BLaER1 treated with 17β-estradiol and CSF1 and Interleukin-3, amounts not matched to agents 10 nM and 100 nM (cell line): ENCODE results near the gene AHSG.
A peak's percentile ranks its signal among the peaks of the same experiment; 100 is the strongest.
"Not testable (repeated sequence)": the region's sequence is repeated elsewhere in the genome, so short reads cannot be mapped to it uniquely, and the experiment has no call there.

Source experiments
- H3K27ac ChIP-seq, 11 experiments: shearing (Covaris generic); formaldehyde crosslinking; 2 replicates each; pipeline ENCODE4 v1.8.1; 2022
- H3K27me3 ChIP-seq, 11 experiments: shearing (Covaris generic); formaldehyde crosslinking; 2 replicates each; pipeline ENCODE4 v1.8.1; 2022
- H3K36me3 ChIP-seq, 11 experiments: shearing (Covaris generic); formaldehyde crosslinking; 2 replicates each; pipeline ENCODE4 v1.8.1; 2022
- H3K4me1 ChIP-seq, 10 experiments: shearing (Covaris generic); formaldehyde crosslinking; 2 replicates each; pipeline ENCODE4 v1.8.1; 2022
- H3K4me2 ChIP-seq, 11 experiments: shearing (Covaris generic); formaldehyde crosslinking; 2 replicates each; pipeline ENCODE4 v1.8.1; 2022
- H3K4me3 ChIP-seq, 10 experiments: shearing (Covaris generic); formaldehyde crosslinking; 2 replicates each; pipeline ENCODE4 v1.8.1; 2022
- H3K9ac ChIP-seq, 11 experiments: shearing (Covaris generic); formaldehyde crosslinking; 2 replicates each; pipeline ENCODE4 v1.8.1; 2022
- H3K9me3 ChIP-seq, 11 experiments: shearing (Covaris generic); formaldehyde crosslinking; replicated peaks in 1 of 11; 2 replicates each; pipeline ENCODE4 v1.8.1; 2022
- H4K20me1 ChIP-seq, 11 experiments: shearing (Covaris generic); formaldehyde crosslinking; 2 replicates each; pipeline ENCODE4 v1.8.1; 2022
- Cebpa-rat ChIP-seq, 11 experiments: shearing (Covaris generic); IDR thresholded peaks; 2 replicates each; pipeline ENCODE4 v1.8.1; 2022

Gene AHSG

DNA sequence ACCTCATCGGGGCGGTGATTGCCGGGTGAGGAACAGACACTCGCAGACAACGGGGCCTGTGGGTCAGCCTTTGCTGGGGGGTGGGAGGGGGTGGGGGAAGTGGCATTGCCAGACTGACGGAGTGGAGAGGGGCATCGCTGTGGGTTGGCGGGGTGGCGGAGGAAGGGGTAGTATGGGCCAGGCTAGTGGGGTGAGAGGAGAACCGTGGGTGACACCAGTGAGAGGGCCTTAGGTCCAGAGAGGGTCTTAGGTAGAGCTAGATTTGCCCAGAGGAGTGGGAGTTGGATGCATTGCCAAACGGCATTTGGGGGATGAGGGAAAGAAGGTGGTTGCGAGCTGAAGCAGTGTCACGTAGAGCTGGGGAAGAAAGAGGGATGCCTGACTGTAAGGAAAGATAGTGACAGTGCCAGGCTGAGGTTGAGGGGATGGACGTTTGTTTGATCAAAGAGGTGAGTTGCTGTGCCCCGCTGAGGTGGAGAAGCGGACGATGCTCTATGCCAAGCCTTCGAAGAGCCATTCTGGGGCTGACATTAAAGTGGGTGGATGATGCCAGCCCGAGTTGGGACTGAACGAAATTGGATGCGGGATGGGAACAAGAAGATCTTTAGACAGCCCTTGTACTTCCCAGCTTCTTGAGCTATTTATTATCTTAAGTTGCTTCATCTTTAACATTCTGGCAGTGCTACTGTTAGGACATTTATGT is 41.8 kb upstream of the AHSG start:
- Histone ChIP-seq H3K36me3 (peaks cover 39 to 43% (median 43%) of the 10 kb centered on the region in 11 experiments), H3K9ac (peak overlapping the region; percentile 82 to 96 (median 91)), H3K27me3 (no peaks in the 10 kb centered on the region), H3K27ac (peak overlapping the region; percentile 80 to 96 (median 89)), H3K4me1 (peaks cover 39 to 62% (median 43%) of the 10 kb centered on the region in 10 experiments), H4K20me1 (peaks cover 0 to 46% (median 23%) of the 10 kb centered on the region in 11 experiments; a peak in 12 of 22 replicates), H3K4me2 (peak overlapping the region; percentile 88 to 99 (median 96)), H3K4me3 (peak overlapping the region; percentile 74 to 97 (median 86)), H3K9me3 (no peaks in the 10 kb centered on the region)
- no peak for TF ChIP-seq Cebpa-rat (IDR thresholded peaks at IDR 0.05)

DNA sequence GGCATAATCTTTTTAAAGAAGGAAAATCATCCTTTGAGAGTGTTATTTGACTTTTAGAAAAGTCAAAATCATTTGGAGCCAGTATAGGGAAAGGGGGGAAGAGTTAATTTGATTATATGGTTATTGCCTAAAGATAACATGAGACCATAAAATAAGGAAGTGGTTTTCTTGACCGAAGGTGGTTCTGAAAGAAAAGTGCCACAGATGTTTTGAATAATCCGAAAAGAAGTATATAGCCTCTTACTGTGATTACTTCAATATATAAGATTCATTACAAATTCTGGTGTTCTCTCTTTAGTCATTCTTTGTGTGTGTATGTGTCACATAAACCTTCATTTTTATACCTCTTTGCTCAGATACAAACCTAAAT is 41.2 kb upstream of the AHSG start:
- Histone ChIP-seq H3K36me3 (peaks cover 44 to 48% (median 48%) of the 10 kb centered on the region in 11 experiments), H3K27me3 (no peaks in the 10 kb centered on the region), H3K4me1 (peaks cover 34 to 61% (median 38%) of the 10 kb centered on the region in 10 experiments), H3K4me2 (peak overlapping the region; percentile 88 to 99 (median 96)), H3K9ac (peak overlapping the region; percentile 82 to 96 (median 91)), H3K27ac (peak overlapping the region in 9 of 11 experiments; percentile 81 to 96 (median 89); a peak in 12 of 22 replicates), H4K20me1 (peaks cover 0 to 52% (median 24%) of the 10 kb centered on the region in 11 experiments; a peak in 12 of 22 replicates), H3K9me3 (no peaks in the 10 kb centered on the region), H3K4me3 (peak overlapping the region; percentile 74 to 97 (median 86))
- TF ChIP-seq Cebpa-rat (IDR thresholded peaks at IDR 0.05): no peak

DNA sequence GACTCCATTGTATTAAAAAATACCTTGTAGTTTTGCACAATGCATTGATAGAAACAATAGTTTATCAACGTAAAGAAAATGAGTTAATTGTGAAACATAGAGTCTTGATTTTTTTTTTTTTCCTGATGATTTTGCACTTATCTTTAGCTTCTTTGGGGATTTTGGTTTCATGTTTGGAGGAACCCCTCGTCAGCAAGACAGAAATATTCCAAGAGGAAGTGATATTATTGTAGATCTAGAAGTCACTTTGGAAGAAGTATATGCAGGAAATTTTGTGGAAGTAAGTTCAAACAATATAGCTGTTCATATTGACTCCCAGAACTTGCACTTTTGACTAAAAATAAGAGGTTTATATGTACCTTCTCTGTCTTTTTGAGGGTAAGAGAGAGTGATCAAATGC is 35.3 kb upstream of the AHSG start:
- no peak for TF ChIP-seq Cebpa-rat (IDR thresholded peaks at IDR 0.05)
- Histone ChIP-seq H3K27me3 (no peaks in the 10 kb centered on the region), H3K9me3 (no peaks in the 10 kb centered on the region), H3K4me1 (peaks cover 0 to 42% (median under 1%) of the 10 kb centered on the region in 10 experiments; a peak in 9 of 20 replicates), H3K4me2 (peak overlapping the region in 3 of 11 experiments; percentile 14 to 76 (median 66); a peak in 4 of 22 replicates), H4K20me1 (peaks cover 0 to 71% (median 26%) of the 10 kb centered on the region in 11 experiments; a peak in 11 of 22 replicates), H3K9ac (0 out of 22 replicates have a peak overlapping the region, but pooled peaks of 1 of the 11 experiments have one; percentile 13), H3K36me3 (peaks cover 93 to 100% (median 99%) of the 10 kb centered on the region in 11 experiments), H3K27ac (no peak overlapping the region), H3K4me3 (no peak overlapping the region)

DNA sequence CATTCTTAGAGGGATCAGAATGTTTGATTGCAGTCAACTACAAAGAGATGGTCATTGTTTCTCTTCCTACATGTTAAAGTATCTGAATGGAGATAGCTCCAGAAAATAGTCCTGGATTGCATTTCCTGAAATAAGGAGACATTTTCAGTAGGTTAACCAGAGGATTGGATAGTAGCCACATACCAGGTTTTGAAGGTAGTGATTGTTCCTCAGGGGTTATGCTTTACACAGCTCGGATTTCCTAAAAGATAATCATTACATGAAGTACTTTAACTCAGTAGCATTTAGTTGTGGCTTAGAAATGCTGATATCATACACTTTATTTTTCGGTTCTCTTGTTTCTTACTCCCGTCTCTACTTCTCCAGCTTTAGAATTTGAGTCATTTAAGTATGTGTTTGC is 32.1 kb upstream of the AHSG start:
- Histone ChIP-seq H3K36me3 (peaks cover 93 to 100% (median 100%) of the 10 kb centered on the region in 11 experiments), H3K27me3 (no peaks in the 10 kb centered on the region), H3K4me1 (peaks cover 0 to 29% (median 0%) of the 10 kb centered on the region in 10 experiments; a peak in 6 of 20 replicates), H3K4me2 (no peak overlapping the region), H3K4me3 (no peak overlapping the region), H3K27ac (no peak overlapping the region), H4K20me1 (peaks cover 0 to 50% (median 14%) of the 10 kb centered on the region in 11 experiments; a peak in 11 of 22 replicates), H3K9ac (no peak overlapping the region), H3K9me3 (no peaks in the 10 kb centered on the region)
- TF ChIP-seq Cebpa-rat (IDR thresholded peaks at IDR 0.05): no peak

DNA sequence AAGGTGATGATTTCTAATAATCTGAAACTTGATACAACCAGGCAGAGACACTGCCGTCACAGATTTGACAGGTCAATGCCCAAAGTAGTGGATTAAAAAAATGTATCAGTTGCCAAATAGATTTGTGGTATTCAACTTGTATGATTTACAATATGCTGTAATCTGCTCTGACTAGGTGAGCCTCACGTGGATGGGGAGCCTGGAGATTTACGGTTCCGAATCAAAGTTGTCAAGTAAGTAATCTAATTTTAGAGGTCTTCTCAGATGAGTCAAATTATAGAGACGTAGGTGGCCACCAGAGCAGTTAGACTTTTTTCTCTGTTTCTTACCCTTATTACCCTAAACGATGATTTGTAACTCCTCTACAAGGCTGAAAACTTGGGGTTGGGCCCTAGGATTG is 30.3 kb upstream of the AHSG start:
- peaks cover 88 to 100% (median 98%) of the 10 kb centered on the region in 11 experiments for H3K36me3 ChIP-seq
- H3K9me3 ChIP-seq: no peaks in the 10 kb centered on the region
- TF ChIP-seq Cebpa-rat (IDR thresholded peaks at IDR 0.05): no peak
- peaks cover 0 to 37% (median 4%) of the 10 kb centered on the region in 11 experiments; a peak in 7 of 22 replicates for H4K20me1 ChIP-seq
- no peak overlapping the region for H3K4me2 ChIP-seq
- no peak overlapping the region for H3K9ac ChIP-seq
- no peaks in the 10 kb centered on the region for H3K27me3 ChIP-seq
- no peak overlapping the region for H3K4me3 ChIP-seq
- no peak overlapping the region for H3K27ac ChIP-seq
- peaks cover 0 to 13% (median 0%) of the 10 kb centered on the region in 10 experiments; a peak in 6 of 20 replicates for H3K4me1 ChIP-seq

DNA sequence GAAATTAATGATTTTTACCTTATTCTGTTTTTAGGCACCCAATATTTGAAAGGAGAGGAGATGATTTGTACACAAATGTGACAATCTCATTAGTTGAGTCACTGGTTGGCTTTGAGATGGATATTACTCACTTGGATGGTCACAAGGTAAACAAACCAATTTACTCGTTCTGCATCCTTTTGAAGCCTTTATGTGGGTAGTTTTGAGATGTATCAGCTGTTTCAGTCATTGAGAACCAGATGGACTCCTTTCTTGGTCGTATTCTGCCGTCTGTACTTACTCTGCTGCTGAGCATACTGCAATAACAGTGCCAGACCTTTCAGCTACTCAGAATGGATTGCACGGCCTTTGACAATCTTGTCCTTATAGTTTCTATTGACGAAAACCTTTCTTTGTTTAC is 29.0 kb upstream of the AHSG start:
- Histone ChIP-seq H3K27me3 (no peaks in the 10 kb centered on the region), H3K4me1 (0 out of 20 replicates have a peak, but pooled peaks cover 0 to under 1% (median 0%) of the 10 kb centered on the region in 10 experiments), H3K36me3 (peaks cover 76 to 92% (median 86%) of the 10 kb centered on the region in 11 experiments), H3K27ac (no peak overlapping the region), H3K4me3 (no peak overlapping the region), H3K4me2 (no peak overlapping the region), H3K9ac (no peak overlapping the region), H4K20me1 (peaks cover 0 to 34% (median 4%) of the 10 kb centered on the region in 11 experiments; a peak in 7 of 22 replicates), H3K9me3 (no peaks in the 10 kb centered on the region)
- TF ChIP-seq Cebpa-rat (IDR thresholded peaks at IDR 0.05): no peak

DNA sequence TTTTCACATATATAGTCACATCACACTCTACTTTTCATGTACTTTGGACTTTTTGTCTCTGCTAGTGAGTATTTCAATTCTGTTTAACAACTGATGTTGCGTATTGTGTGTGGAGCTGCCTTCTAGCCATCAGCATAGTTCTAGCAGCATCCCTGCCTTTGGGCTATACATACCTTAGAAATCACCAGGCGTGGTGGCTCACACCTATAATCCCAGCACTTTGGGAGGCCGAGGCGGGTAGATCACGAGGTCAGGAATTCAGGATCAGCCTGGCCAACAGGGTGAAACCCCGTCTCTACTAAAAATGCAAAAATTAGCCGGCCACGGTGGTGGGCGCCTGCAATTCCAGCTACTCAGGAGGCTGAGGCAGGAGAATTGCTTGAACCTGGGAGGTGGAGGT is 26.6 kb upstream of the AHSG start:
- peaks cover 0 to 23% (median 0%) of the 10 kb centered on the region in 11 experiments; a peak in 5 of 22 replicates for H4K20me1 ChIP-seq
- H3K4me2 ChIP-seq, H3K9me3 ChIP-seq, H3K4me3 ChIP-seq, H3K4me1 ChIP-seq, H3K9ac ChIP-seq, H3K27ac ChIP-seq, H3K27me3 ChIP-seq: not testable (repeated sequence)
- peaks cover 52 to 67% (median 62%) of the 10 kb centered on the region in 11 experiments for H3K36me3 ChIP-seq

DNA sequence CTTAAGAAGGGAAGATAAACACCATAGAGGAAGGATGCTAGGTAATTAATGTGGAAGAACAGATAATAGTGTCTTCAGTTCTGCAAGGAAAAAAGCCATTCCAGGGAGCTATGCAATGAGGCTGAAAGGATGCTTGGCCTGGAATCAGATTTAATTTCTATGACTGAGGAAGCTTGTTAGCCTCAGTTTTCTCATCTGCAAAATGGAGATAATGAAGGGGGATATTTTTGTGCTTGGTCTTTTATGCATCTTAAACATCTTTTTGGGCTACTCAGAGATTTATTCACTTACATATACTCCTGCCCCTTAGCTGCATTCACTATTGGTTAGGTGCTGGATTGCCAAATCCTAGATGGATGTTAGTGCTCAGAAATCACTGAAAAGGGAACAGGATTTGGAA is 25.7 kb upstream of the AHSG start:
- Histone ChIP-seq H3K9ac (no peak overlapping the region), H3K4me3 (no peak overlapping the region), H3K27me3 (no peaks in the 10 kb centered on the region), H3K4me1 (no peaks in the 10 kb centered on the region), H3K36me3 (peaks cover 43 to 58% (median 53%) of the 10 kb centered on the region in 11 experiments), H4K20me1 (peaks cover 0 to 21% (median 0%) of the 10 kb centered on the region in 11 experiments; a peak in 2 of 22 replicates), H3K4me2 (no peak overlapping the region), H3K9me3 (no peaks in the 10 kb centered on the region), H3K27ac (no peak overlapping the region)
- TF ChIP-seq Cebpa-rat (IDR thresholded peaks at IDR 0.05): no peak

DNA sequence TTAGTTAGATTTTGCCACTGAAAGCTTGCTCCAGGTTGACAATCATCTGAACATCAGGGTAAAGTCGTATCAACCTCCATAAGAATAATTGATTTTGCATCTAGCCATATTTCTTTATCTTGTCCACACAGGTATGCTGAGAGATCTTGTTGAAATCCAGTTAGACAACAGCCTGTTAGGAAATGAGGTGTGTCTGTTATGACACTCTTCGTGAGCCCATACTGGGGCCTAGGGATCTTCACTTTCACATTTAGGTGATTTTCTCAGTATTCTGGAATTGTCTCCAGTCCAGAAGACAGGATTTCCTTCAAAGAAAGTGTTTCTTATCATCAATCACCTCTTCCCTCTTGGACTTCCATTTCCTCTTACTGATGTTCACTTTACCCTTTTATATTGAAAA is 24.2 kb upstream of the AHSG start:
- no peak for TF ChIP-seq Cebpa-rat (IDR thresholded peaks at IDR 0.05)
- H4K20me1 ChIP-seq: peaks cover 0 to 11% (median 0%) of the 10 kb centered on the region in 11 experiments; a peak in 2 of 22 replicates
- H3K36me3 ChIP-seq: peaks cover 28 to 44% (median 38%) of the 10 kb centered on the region in 11 experiments
- H3K27me3 ChIP-seq: no peaks in the 10 kb centered on the region
- no peak overlapping the region for H3K27ac ChIP-seq
- H3K9me3 ChIP-seq: no peaks in the 10 kb centered on the region
- no peaks in the 10 kb centered on the region for H3K4me1 ChIP-seq
- no peak overlapping the region for H3K4me3 ChIP-seq
- no peak overlapping the region for H3K9ac ChIP-seq
- no peak overlapping the region for H3K4me2 ChIP-seq
